Hindlimb muscle (tissue), 1 donor: ENCODE results near the gene ORC1. TPM values are rescaled to one million over a fixed set of nuclear protein-coding genes. Genes with fewer than 3 reads are reported as not detected.

ENCODE experiments used
- DNase-seq: peaks from one replicate; pipeline ENCODE4 v3.0.0-alpha.2; 2013
- polyA plus RNA-seq: library from polyadenylated mRNA; unstranded; fragments of 120-200 nt; gene quantifications from one replicate; pipeline ENCODE4 v1.2.1, GENCODE V29; 2013; ENCODE audit not compliant: insufficient read length

The ORC1 gene
- polyA plus RNA-seq: 2.6 TPM

DNA sequence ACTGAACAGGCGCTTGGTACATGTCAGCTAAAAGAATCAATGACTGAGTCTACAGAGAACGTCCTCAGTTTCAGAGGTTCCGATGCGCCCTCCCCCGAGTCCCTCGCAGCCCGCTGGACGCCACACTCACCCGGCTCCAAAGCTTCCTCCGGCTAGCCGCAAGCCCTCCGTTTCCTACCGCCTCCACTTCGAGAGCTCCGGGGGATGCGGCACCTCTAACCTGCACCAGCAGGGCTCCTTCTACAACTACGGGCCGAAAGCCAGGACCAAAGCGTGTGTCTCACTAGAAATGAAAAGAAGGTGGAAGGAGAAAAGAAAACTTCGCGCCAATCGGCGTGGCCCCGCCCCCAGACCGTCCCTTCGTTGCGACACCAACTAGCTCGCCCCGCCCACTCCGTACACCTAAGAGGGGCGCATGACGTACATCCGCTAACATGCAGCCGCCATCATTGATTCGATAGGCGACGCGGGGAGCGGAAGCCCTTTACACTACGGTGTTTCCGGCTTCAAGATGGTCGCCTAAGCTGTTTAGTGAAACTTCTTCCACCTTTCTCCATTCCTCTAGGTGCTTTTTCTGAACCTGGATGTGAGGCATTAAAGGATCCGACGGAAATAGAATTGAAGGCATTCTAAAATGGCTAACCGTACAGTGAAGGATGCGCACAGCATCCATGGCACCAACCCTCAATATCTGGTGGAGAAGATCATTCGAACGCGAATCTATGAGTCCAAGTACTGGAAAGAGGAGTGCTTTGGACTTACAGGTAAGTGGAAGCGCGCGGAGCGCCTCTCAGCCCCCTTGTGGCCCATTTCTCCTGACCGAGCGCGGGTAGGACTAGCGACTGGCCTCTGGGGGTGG lies at the start of gene ORC1, which contains the start of gene PRPF38A:
Gene ORC1, minus strand, starts transcription at position 308 of the 859 bp plus-strand sequence. CDS start 2,200 bp downstream, outside the sequence.
Gene PRPF38A, plus strand, starts transcription at position 487 of the 859 bp plus-strand sequence. Its CDS starts 148 bp downstream, at position 635.
- DNase-seq: peak; percentile 97

DNA sequence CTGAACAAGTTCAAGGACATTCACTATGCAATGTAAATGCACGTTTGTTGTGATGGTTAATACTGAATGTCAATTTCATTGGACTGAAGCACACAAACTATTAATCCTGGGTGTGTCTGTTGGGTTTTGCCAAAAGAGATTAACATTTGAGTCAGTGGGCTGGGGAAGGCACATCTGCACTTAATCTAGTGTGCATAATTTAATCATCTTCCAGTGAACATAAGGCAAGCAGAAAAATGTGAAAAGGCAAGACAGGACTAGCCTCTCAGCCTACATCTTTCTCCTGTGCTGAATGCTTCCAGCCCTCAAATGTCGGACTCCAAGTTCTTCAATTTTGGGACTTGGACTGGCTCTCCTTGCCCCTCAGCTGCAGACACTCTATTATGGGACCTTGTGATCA lies 40.2 kb upstream of the ORC1 start:
- no peak for DNase-seq

GRCh38 chr1:52439976-52440375 lies 35.8 kb upstream of the ORC1 start:
- DNase-seq: no peak

- DNase-seq: no peak
Observed at GRCh38 chr1:52436817-52437216, 32.6 kb upstream of the ORC1 start.

GRCh38 chr1:52435650-52436049 lies 31.4 kb upstream of the ORC1 start:
- no peak for DNase-seq

- no peak for DNase-seq
Observed at GRCh38 chr1:52435211-52435610, 31.0 kb upstream of the ORC1 start.

DNA sequence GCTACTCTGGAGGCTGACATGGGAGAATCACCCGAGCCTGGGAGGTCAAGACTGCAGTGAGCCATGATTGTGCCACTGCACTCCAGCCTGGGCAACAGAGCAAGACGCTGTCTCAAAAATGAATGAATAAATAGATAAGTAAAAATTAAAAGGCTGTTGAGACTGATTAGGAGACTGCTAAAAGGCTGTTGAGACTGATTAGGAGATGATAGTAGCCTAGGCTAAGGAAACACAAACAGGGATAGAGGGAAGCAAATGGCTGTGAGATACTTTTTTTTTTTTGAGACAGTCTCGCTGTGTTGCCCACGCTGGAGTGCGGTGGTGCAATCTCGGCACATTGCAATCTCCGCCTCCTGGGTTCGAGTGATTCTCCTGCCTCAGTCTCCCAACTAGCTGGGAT lies 28.6 kb upstream of the ORC1 start:
- no peak for DNase-seq

DNA sequence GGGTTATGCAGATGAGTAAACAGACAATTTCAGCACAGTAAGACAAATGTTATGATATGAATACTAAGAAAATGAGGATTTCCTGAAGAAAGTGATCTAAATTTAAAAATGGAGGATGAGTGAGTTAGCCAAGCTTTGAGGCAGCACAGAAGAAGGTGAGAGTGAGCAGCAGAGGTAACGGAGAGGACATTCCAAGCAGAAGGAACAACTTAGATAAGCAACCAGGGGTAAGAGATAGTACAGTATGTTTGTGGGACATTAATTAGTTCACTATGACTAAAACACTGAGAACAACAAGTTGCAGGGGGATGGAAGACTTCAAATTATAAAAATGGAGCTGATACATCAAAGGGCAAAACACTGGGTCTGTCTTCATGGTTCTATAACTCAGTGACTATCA lies 22.9 kb upstream of the ORC1 start:
- no peak for DNase-seq

DNA sequence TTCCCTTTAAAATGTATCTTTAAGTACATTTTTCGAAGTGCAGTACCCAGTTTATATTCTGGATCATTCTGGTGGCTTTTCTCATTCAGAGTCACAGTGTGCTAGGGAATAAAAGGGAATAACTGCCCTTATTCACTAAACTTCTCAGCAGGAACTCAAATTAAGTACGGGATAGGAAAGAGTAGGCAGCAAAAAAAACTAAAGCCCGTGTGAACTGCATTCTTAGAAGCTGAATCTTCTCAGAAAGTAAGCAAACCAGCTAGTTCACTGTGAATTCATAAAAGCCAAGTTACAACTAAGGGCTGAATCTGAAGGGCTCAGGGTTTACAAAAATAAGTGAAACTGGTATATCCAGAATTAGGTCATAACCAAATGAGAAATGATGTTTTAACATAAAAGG lies 22.1 kb upstream of the ORC1 start:
- no peak for DNase-seq

DNA sequence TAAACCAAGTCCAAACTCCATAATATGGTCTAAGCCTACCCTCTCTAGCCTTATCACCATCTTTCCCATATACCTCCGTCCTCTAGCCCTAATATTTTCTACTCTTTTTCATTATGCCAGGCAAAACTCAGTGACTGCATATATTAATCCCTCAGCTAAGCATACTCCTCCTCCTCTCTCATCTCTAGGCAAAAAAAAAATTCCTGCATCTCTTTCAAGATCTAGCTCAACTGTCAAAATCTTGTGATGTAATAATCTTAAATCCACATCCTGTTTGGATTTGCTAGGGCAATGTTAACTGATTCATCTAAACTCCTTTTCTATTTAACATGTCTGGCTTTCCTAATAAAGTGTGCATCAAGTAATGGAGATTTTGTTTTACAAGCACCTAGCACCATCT lies 20.6 kb upstream of the ORC1 start:
- no peak for DNase-seq

DNA sequence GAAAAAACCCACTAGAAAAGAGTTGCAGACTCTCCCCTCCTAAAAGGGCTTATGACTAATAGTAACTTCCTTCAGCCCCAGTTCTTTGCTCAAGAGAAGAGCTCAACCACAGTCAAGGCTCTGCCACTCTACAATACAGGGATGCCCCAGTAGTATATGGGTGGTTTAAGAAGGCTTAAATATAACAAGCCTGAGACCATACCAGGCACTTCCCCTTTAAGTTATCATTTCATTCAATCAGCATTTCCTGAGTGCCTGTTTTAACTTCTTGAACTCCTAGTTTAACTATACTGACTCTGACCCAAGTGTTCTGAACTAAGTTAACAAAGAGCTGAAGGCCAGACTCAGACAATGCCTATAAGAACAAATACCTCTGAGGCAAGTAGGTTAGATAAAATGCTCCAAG lies 20.0 kb upstream of the ORC1 start:
- no peak for DNase-seq

GRCh38 chr1:52423771-52424170 lies 19.5 kb upstream of the ORC1 start:
- DNase-seq: no peak

GRCh38 chr1:52423055-52423454 lies 18.8 kb upstream of the ORC1 start:
- no peak for DNase-seq

GRCh38 chr1:52420713-52421112 lies 16.5 kb upstream of the ORC1 start:
- no peak for DNase-seq

DNA sequence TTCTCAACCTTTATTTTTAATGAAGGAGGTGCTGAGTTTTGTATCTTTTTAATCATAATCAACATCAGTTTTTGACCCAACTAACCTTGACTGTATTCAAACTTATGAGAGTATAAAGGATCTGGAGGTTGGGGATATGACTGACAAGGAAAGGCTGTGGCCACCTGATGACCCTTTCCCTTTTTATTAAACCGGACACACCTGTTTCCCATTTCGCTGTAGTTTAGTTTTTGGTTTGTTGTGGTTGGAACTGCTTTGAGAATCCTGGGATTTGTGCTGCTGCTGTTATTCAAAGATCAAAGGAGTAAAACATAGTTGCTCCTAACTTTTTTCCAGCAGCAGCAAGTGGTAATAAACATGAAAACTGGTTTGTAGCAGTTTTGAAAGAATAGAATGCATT lies 12.6 kb upstream of the ORC1 start:
- no peak for DNase-seq

GRCh38 chr1:52414942-52415341 lies 10.7 kb upstream of the ORC1 start:
- DNase-seq: no peak

- no peak for DNase-seq
Observed at GRCh38 chr1:52413410-52413989, 9.3 kb upstream of the ORC1 start.

GRCh38 chr1:52404975-52405338 lies 734 bp upstream of the ORC1 start:
- DNase-seq: no peak

- DNase-seq: peak; percentile 25
Observed at GRCh38 chr1:52403566-52404115, 582 bp downstream of the ORC1 start.

- DNase-seq: no peak
Observed at GRCh38 chr1:52402860-52403240, 1.4 kb downstream of the ORC1 start.

DNA sequence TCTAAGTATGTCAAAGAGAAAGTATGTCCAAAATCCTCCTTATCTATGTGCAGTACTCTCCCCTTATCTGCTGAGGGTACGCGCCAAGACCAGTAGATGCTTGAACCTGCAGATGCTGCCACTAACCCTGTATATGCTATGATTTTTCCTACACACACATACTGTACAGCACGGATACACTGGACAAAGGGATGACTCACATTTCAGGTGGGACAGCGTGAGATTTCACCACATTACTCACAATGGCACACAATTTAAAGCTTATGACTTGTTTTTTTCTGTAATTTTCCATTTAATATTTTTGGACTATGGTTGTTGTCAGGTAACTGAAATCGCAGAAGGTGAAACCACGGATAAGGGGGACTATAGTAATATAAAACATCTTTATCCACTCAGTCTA lies 4.1 kb downstream of the ORC1 start:
- no peak for DNase-seq

- no peak for DNase-seq
Observed at GRCh38 chr1:52399629-52400028, 4.6 kb downstream of the ORC1 start.

DNA sequence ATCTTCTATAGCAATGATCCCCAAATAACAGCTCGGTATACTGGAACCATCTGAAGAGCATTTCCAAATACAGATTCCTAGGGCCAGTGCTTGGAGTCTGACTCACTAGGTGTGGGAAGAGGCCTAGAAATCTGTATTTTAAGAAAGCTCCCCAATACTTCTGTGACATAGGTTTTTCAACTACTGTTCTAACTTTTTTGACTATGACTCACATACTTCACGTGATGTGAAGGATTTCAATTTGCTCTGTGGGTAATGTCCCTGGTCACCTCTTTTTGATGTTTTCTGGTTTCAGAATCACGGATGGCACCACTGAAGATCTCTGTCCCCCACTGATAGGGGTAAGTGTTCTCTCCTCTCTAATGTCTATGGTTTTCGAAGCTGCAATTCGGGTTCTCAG lies 11.0 kb downstream of the ORC1 start:
- DNase-seq: no peak

GRCh38 chr1:52386458-52386857 lies 17.8 kb downstream of the ORC1 start:
- DNase-seq: no peak
